ENCODE measurements around the gene OR1K1. TPM values are rescaled to one million over a fixed set of nuclear protein-coding genes. Genes with fewer than 3 reads are reported as not detected.
"Not testable (repeated sequence)": the region's sequence is repeated elsewhere in the genome, so short reads cannot be mapped to it uniquely, and the experiment has no call there.

Gene OR1K1
- total and polyA plus RNA-seq, 10 of the 15 experiments (the other 5 are each of a cell fraction or from before 2014, with no cell fraction given) = not detected

DNA sequence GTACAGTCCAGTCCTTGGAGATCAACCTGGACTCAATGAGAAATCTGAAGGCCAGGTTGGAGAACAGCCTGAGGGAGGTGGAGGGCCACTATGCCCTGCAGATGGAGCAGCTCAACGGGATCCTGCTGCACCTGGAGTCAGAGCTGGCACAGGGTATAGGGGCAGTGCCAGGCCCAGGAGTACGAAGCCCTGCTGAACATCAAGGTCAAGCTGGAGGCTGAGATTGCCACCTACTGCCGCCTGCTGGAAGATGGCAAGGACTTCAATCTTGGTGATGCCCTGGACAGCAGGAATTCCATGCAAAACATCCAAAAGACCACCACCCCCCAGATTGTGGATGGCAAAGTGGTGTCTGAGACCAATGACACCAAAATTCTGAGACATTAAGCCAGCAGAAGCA is 38.5 kb downstream of the OR1K1 start:
- FAIRE-seq; H3K36me3 ChIP-seq (ENCODE audit: control insufficient read depth in 2 of 2, insufficient read depth in 2 of 2, low read length in 1 of 2); BruUV-seq (replicated peaks); H3K9ac ChIP-seq (ENCODE audit: control insufficient read depth, insufficient read depth, low read length); H3K4me3 ChIP-seq; H3K4me1 ChIP-seq (ENCODE audit: control insufficient read depth, insufficient read depth, low read length); DNase-seq (ENCODE audit: low read depth, low spot score); POLR2A ChIA-PET; H3K27ac ChIP-seq (ENCODE audit: control insufficient read depth, insufficient read depth); SMC1A ChIA-PET (ENCODE audit: uncharacterized antibody, unreplicated experiment); in situ Hi-C loops (cut with MboI); ATAC-seq; H3K9me3 ChIP-seq (replicated peaks; ENCODE audit: control insufficient read depth, insufficient read depth, low read length); H3K27me3 ChIP-seq (replicated peaks in 1 of 2; ENCODE audit: control insufficient read depth in 2 of 2, insufficient read depth in 2 of 2, low read length in 1 of 2); H3K79me2 ChIP-seq (ENCODE audit: control insufficient read depth, insufficient read depth, low read length); H2AFZ ChIP-seq (ENCODE audit: control insufficient read depth, low read depth, low read length); H4K20me1 ChIP-seq (ENCODE audit: control insufficient read depth, insufficient read depth); H3K4me2 ChIP-seq (ENCODE audit: control insufficient read depth, insufficient read depth): not testable (repeated sequence)
- TF ChIP-seq, protein P1, sequence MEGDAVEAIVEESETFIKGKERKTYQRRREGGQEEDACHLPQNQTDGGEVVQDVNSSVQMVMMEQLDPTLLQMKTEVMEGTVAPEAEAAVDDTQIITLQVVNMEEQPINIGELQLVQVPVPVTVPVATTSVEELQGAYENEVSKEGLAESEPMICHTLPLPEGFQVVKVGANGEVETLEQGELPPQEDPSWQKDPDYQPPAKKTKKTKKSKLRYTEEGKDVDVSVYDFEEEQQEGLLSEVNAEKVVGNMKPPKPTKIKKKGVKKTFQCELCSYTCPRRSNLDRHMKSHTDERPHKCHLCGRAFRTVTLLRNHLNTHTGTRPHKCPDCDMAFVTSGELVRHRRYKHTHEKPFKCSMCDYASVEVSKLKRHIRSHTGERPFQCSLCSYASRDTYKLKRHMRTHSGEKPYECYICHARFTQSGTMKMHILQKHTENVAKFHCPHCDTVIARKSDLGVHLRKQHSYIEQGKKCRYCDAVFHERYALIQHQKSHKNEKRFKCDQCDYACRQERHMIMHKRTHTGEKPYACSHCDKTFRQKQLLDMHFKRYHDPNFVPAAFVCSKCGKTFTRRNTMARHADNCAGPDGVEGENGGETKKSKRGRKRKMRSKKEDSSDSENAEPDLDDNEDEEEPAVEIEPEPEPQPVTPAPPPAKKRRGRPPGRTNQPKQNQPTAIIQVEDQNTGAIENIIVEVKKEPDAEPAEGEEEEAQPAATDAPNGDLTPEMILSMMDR (IDR thresholded peaks at IDR 0.05 in 2 of 3, conservative IDR thresholded peaks at IDR 0.05 in 1 of 3; ENCODE audit: control insufficient read depth in 2 of 3, extremely low read depth in 1 of 3, insufficient read depth in 1 of 3, low read depth in 3 of 3, low read length in 3 of 3) = peak in 1 of 3 experiments; percentile 22; a peak in 1 of 6 replicates
- ChIA-PET RAD21 (ENCODE audit: unreplicated experiment) (interaction anchor here (1.5 to 1.6 kb wide), 2 partner anchors 27 to 152 kb away, joined by 3 read pairs; no protein-coding TSS in a partner anchor), CTCF (interaction anchor here (1.1 to 1.2 kb wide), 3 partner anchors 10 to 385 kb away, joined by 3 to 4 read pairs (median 3); partner anchors contain the start of gene PDCL)
- 55% methylated on average over 3 of the region's 3 CpGs for WGBS (ENCODE audit: insufficient coverage, insufficient replicate concordance, low lambda C conversion rate, missing lambda C conversion rate)
- intact Hi-C loops (cut with micrococcal nuclease; ENCODE audit: unreplicated experiment) = loop anchor here (10.0 kb wide), 1 partner anchor 506 kb away; no protein-coding TSS in a partner anchor

DNA sequence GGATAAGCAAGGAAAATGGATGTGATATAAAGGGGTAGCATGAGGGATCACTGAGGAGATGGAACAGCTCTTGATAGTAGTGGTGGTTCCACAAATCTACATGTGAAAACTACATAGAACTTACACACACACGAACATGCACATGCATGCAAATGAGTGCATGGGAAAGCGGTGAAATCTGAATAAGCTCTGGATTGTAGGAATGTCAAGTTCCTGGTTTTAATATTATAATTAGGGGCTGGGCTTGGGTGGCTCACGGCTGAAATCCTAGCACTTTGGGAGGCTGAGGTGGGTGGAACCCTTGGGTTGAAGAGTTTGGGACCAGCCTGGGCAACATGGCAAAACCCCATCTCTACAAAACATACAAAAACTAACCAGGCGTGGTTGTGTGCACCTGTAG is 41.6 kb downstream of the OR1K1 start:
- intact Hi-C loops (cut with micrococcal nuclease; ENCODE audit: unreplicated experiment) (no loop called here), in situ Hi-C loops (cut with MboI) (no loop called here)
- Histone ChIP-seq H3K79me2 (ENCODE audit: control insufficient read depth, insufficient read depth, low read length) (no peaks in the 10 kb centered on the region), H3K4me3 (no peak overlapping the region), H3K36me3 (ENCODE audit: control insufficient read depth in 2 of 2, insufficient read depth in 2 of 2, low read length in 1 of 2) (0 out of 4 replicates have a peak, but pooled peaks cover 0 to under 1% of the 10 kb centered on the region in 2 experiments), H3K4me1 (ENCODE audit: control insufficient read depth, insufficient read depth, low read length) (no peaks in the 10 kb centered on the region), H3K9ac (ENCODE audit: control insufficient read depth, insufficient read depth, low read length) (no peak overlapping the region), H3K4me2 (ENCODE audit: control insufficient read depth, insufficient read depth) (no peak overlapping the region), H3K27ac (ENCODE audit: control insufficient read depth, insufficient read depth) (no peak overlapping the region), H3K27me3 (replicated peaks in 1 of 2; ENCODE audit: control insufficient read depth in 2 of 2, insufficient read depth in 2 of 2, low read length in 1 of 2) (no peaks in the 10 kb centered on the region), H4K20me1 (ENCODE audit: control insufficient read depth, insufficient read depth) (no peaks in the 10 kb centered on the region), H2AFZ (ENCODE audit: control insufficient read depth, low read depth, low read length) (no peak overlapping the region), H3K9me3 (replicated peaks; ENCODE audit: control insufficient read depth, insufficient read depth, low read length) (no peaks in the 10 kb centered on the region)
- ATAC-seq = no peak
- RAD21 ChIA-PET (ENCODE audit: unreplicated experiment) = no interaction called here
- no peak for FAIRE-seq
- POLR2A ChIA-PET = no interaction called here
- no peak for TF ChIP-seq NFXL1 (IDR thresholded peaks at IDR 0.05; ENCODE audit: borderline replicate concordance)
- TF ChIP-seq RFX5 (IDR thresholded peaks at IDR 0.05; ENCODE audit: low read depth, low read length) = no peak
- TF ChIP-seq ZSCAN29 (IDR thresholded peaks at IDR 0.05) = no peak
- TF ChIP-seq CREM (IDR thresholded peaks at IDR 0.05; ENCODE audit: low read depth) = no peak
- TF ChIP-seq RAD21 (IDR thresholded peaks at IDR 0.05; ENCODE audit: insufficient read depth, low read depth, low read length) = no peak
- TF ChIP-seq, protein P2, sequence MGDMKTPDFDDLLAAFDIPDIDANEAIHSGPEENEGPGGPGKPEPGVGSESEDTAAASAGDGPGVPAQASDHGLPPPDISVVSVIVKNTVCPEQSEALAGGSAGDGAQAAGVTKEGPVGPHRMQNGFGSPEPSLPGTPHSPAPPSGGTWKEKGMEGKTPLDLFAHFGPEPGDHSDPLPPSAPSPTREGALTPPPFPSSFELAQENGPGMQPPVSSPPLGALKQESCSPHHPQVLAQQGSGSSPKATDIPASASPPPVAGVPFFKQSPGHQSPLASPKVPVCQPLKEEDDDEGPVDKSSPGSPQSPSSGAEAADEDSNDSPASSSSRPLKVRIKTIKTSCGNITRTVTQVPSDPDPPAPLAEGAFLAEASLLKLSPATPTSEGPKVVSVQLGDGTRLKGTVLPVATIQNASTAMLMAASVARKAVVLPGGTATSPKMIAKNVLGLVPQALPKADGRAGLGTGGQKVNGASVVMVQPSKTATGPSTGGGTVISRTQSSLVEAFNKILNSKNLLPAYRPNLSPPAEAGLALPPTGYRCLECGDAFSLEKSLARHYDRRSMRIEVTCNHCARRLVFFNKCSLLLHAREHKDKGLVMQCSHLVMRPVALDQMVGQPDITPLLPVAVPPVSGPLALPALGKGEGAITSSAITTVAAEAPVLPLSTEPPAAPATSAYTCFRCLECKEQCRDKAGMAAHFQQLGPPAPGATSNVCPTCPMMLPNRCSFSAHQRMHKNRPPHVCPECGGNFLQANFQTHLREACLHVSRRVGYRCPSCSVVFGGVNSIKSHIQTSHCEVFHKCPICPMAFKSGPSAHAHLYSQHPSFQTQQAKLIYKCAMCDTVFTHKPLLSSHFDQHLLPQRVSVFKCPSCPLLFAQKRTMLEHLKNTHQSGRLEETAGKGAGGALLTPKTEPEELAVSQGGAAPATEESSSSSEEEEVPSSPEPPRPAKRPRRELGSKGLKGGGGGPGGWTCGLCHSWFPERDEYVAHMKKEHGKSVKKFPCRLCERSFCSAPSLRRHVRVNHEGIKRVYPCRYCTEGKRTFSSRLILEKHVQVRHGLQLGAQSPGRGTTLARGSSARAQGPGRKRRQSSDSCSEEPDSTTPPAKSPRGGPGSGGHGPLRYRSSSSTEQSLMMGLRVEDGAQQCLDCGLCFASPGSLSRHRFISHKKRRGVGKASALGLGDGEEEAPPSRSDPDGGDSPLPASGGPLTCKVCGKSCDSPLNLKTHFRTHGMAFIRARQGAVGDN (IDR thresholded peaks at IDR 0.05) = no peak
- no peak for TF ChIP-seq WRNIP1 (IDR thresholded peaks at IDR 0.05; ENCODE audit: borderline replicate concordance, low read depth, low read length)
- TF ChIP-seq NR2F1 (conservative IDR thresholded peaks at IDR 0.05) = no peak
- SMC1A ChIA-PET (ENCODE audit: uncharacterized antibody, unreplicated experiment) = interaction anchor here (0.6 kb wide), 1 partner anchor 23 kb away, joined by 3 read pairs; no protein-coding TSS in a partner anchor
- DNase-seq (ENCODE audit: low read depth, low spot score) = no peak
- BruUV-seq (replicated peaks) = no TSS peak
- CTCF ChIA-PET = interaction anchor here (1.1 kb wide), 1 partner anchor 13 kb away, joined by 3 read pairs; the partner anchor contains the start of gene PDCL
- 54% methylated on average over 4 of the region's 4 CpGs for WGBS (ENCODE audit: insufficient coverage, insufficient replicate concordance, low lambda C conversion rate, missing lambda C conversion rate)

All from GM12878 (cell line).